Body of pancreas (tissue), 4 donors: ENCODE data around the gene EHMT2. TPM values are rescaled to one million over a fixed set of nuclear protein-coding genes. Genes with fewer than 3 reads are reported as not detected.

Source experiments
- ATAC-seq: fragments of 150-250 bp; one replicate; pipeline ENCODE4 v1.9.1; 2016
- DNase-seq, 4 donors: peaks; one replicate each; pipeline ENCODE4 v3.0.0-alpha.2; 2019
- H3K27ac ChIP-seq, 4 donors: fragments of 200-600 bp; sonication (generic); 1 replicate in 3 of 4; 2 replicates in 1 of 4; pipeline versions ENCODE4 v1.5.1 to v1.6.1; 2016 to 2019; ENCODE audit warnings: mild to moderate bottlenecking in 1 of 4, mixed read lengths in 1 of 4, moderate library complexity in 1 of 4
- H3K27me3 ChIP-seq, 2 donors: fragments of 200-600 bp; sonication (generic); one replicate each; pipeline ENCODE4 v1.6.0; 2016; ENCODE audit warnings: mild to moderate bottlenecking in 1 of 2
- H3K36me3 ChIP-seq, 2 donors: fragments of 200-600 bp; sonication (generic); replicated peaks in 1 of 2; 2 replicates each; pipeline ENCODE4 v1.5.1; 2016; ENCODE audit warnings: low read depth in 2 of 2; ENCODE audit not compliant: insufficient read depth in 1 of 2
- H3K4me1 ChIP-seq: fragments of 200-600 bp; sonication (generic); one replicate; pipeline ENCODE4 v1.6.0; 2016
- H3K4me3 ChIP-seq, 2 donors: fragments of 200-600 bp; sonication (generic); 1 replicate in 1 of 2; 2 replicates in 1 of 2; pipeline ENCODE4 v1.5.1; 2016 to 2019
- H3K9me3 ChIP-seq, 3 donors: fragments of 200-600 bp; sonication (generic); 1 replicate in 2 of 3; 2 replicates in 1 of 3; pipeline ENCODE4 v1.5.1; 2016
- CTCF ChIP-seq, 7 experiments: fragments of 450-650 bp in 4 of 7; fragments of 200-600 bp in 3 of 7; sonication (generic) in 3 of 7; IDR thresholded peaks; one replicate each; pipeline ENCODE4 v1.5.1; 2016 to 2019; ENCODE audit warnings: antibody characterized with exemption in 7 of 7
- POLR2A ChIP-seq, 3 donors: fragments of 450-650 bp; IDR thresholded peaks; one replicate each; pipeline ENCODE4 v1.6.1; 2016; ENCODE audit warnings: antibody characterized with exemption in 3 of 3, mild to moderate bottlenecking in 2 of 3
- WGBS, 2 donors: methylation state at CpG; one replicate each; pipeline ENCODE4 v1.1.5; 2017; 5-methylcytosine and 5-hydroxymethylcytosine counted together
- intact Hi-C: fragments of 100-400 bp; cut with DNase I; formaldehyde crosslinking; loops from one replicate; pipeline ENCODE4 v1.15.1; 2023
- total RNA-seq, 2 donors: library from RNA; depleted of rRNA; stranded (reverse); fragments of >200 nt; gene quantifications; one replicate each; pipeline ENCODE4 v1.1.0, GENCODE V29; 2016

EHMT2 gene
- total RNA-seq, 2 donors from 2014 or later = 35.8 to 87.7 TPM

GRCh38 chr6:31862344-31863235, 34.9 kb downstream of the EHMT2 start, which contains the start of gene NEU1:
Gene NEU1, minus strand, starts transcription at chr6:31862821. Its CDS starts 45 bp downstream, at chr6:31862776.
- intact Hi-C loops = no loop called here
- Histone ChIP-seq H3K4me1 (peaks cover 19% of the 10 kb centered on the region), H3K9me3 (no peaks in the 10 kb centered on the region), H3K36me3 (peaks cover 11% of the 10 kb centered on the region in 2 donors), H3K4me3 (peak within 1 kb of the TSS; percentile 60 to 88), H3K27ac (peak within 1 kb of the TSS; percentile 72 to 90 (median 84)), H3K27me3 (no peaks in the 10 kb centered on the region)
- WGBS, 2 donors = 0% methylated on average over 42 to 64 of the region's 64 CpGs
- ATAC-seq = peak; percentile 97
- peak; percentile 99 to 100 (median 100) for DNase-seq
- TF ChIP-seq CTCF (IDR thresholded peaks at IDR 0.05) (no peak), POLR2A (IDR thresholded peaks at IDR 0.05) (peak; percentile 78 to 96 (median 95))

- Histone ChIP-seq H3K4me3 (peak overlapping the region; percentile 60 to 88), H3K4me1 (peaks cover 19% of the 10 kb centered on the region), H3K27me3 (no peaks in the 10 kb centered on the region), H3K36me3 (peaks cover 11% of the 10 kb centered on the region in 2 donors), H3K27ac (peak overlapping the region in 2 of 4 donors; percentile 65 to 90), H3K9me3 (no peaks in the 10 kb centered on the region)
- intact Hi-C loops = no loop called here
- TF ChIP-seq POLR2A (IDR thresholded peaks at IDR 0.05) (no peak), CTCF (IDR thresholded peaks at IDR 0.05) (no peak)
- no peak for DNase-seq
- ATAC-seq = no peak
- 27 to 39% methylated on average over 8 to 17 of the region's 17 CpGs for WGBS, 2 donors
These were observed 35.6 kb downstream of the EHMT2 start for GRCh38 chr6:31861919-31862343.

GRCh38 chr6:31861150-31861549, 36.3 kb downstream of the EHMT2 start:
- WGBS, 2 donors = 85 to 89% methylated on average over 7 of the region's 7 CpGs
- Histone ChIP-seq H3K9me3 (no peaks in the 10 kb centered on the region), H3K27me3 (no peaks in the 10 kb centered on the region), H3K4me1 (peaks cover 19% of the 10 kb centered on the region), H3K27ac (no peak overlapping the region), H3K4me3 (no peak overlapping the region), H3K36me3 (peaks cover 11% of the 10 kb centered on the region in 2 donors)
- ATAC-seq = no peak
- no peak for DNase-seq
- intact Hi-C loops = no loop called here
- TF ChIP-seq POLR2A (IDR thresholded peaks at IDR 0.05) = no peak
- no peak for TF ChIP-seq CTCF (IDR thresholded peaks at IDR 0.05)

GRCh38 chr6:31860349-31860748, 37.1 kb downstream of the EHMT2 start:
- Histone ChIP-seq H3K27me3 (no peaks in the 10 kb centered on the region), H3K9me3 (no peaks in the 10 kb centered on the region), H3K36me3 (peaks cover 11% of the 10 kb centered on the region in 2 donors), H3K27ac (no peak overlapping the region), H3K4me1 (peaks cover 19% of the 10 kb centered on the region), H3K4me3 (no peak overlapping the region)
- no peak for TF ChIP-seq POLR2A (IDR thresholded peaks at IDR 0.05)
- TF ChIP-seq CTCF (IDR thresholded peaks at IDR 0.05) = no peak
- WGBS, 2 donors = 94 to 100% methylated on average over 1 to 12 of the region's 13 CpGs
- DNase-seq = no peak
- no peak for ATAC-seq
- intact Hi-C loops = no loop called here
